K562 (cell line): ENCODE measurements around the gene CROCC2. TPM values are rescaled to one million over a fixed set of nuclear protein-coding genes. Genes with fewer than 3 reads are reported as not detected.

Experiments
- ATAC-seq: fragments of 200-7000 bp; cut with Tn5 transposase; 3 replicates; pipeline ENCODE4 v1.9.1; 2020; ENCODE audit warnings: moderate library complexity
- BruUV-seq: library from RNA; stranded (reverse); fragments of 400-500 nt; replicated peaks from 2 replicates; lab custom pipeline; 2021; lab: Mats Ljungman, UMichigan
- CTCF ChIA-PET: fragments of 300-600 bp; formaldehyde crosslinking; extraction: SDS; loops from one replicate; lab custom pipeline; 2021; ENCODE audit warnings: low intra/inter-chr PET ratio; lab: Yijun Ruan, JAX
- POLR2A ChIA-PET: fragments of 300-600, 350-650 bp; sonication (Branson Sonifier 250); formaldehyde crosslinking; extraction: SDS; loops from one replicate; lab custom pipeline; 2021; ENCODE audit warnings: antibody characterized with exemption, inconsistent platforms; lab: Yijun Ruan, JAX
- DNase-seq, 4 experiments: peaks; one replicate each; pipeline versions ENCODE4 v3.0.0 to v3.0.0-alpha.2; 2011 to 2018; ENCODE audit warnings: low spot score in 3 of 4, mixed read lengths in 3 of 4; ENCODE audit errors: extremely low read depth in 1 of 4
- FAIRE-seq: peaks from 2 replicates; lab custom pipeline; 2011; peaks lifted over from hg19 to GRCh38; lab: Jason Lieb, UNC
- H2AFZ ChIP-seq: 2 replicates; pipeline ENCODE4 v1.6.0; 2011; ENCODE audit warnings: low read depth, low read length, control low read depth, inconsistent platforms
- H3K27ac ChIP-seq: fragments of 200-600 bp; 3 replicates; pipeline ENCODE4 v1.8.0; 2011; ENCODE audit warnings: low read depth, mild to moderate bottlenecking, control low read depth, inconsistent platforms, low read length, moderate library complexity, mixed read lengths; ENCODE audit errors: extremely low read depth
- H3K27me3 ChIP-seq, 2 experiments: fragments of 300-600 bp in 1 of 2; 2 replicates in 1 of 2; 3 replicates in 1 of 2; pipeline versions ENCODE4 v1.6.0 to v1.8.0; 2011; ENCODE audit warnings: inconsistent platforms in 2 of 2, low read length in 2 of 2, mild to moderate bottlenecking in 1 of 2, mixed read lengths in 1 of 2, moderate library complexity in 1 of 2; ENCODE audit not compliant: control insufficient read depth in 2 of 2, insufficient read depth in 2 of 2
- H3K36me3 ChIP-seq: fragments of 300-600 bp; 3 replicates; pipeline ENCODE4 v1.8.0; 2011; ENCODE audit warnings: mild to moderate bottlenecking, low read length, inconsistent platforms; ENCODE audit not compliant: control insufficient read depth, insufficient read depth
- H3K4me1 ChIP-seq, 2 experiments: fragments of 200-600 bp in 1 of 2; replicated peaks in 1 of 2; 2 replicates in 1 of 2; 3 replicates in 1 of 2; pipeline versions ENCODE4 v1.5.1 to v1.8.0; 2011; ENCODE audit warnings: inconsistent platforms in 2 of 2, low read length in 2 of 2, mild to moderate bottlenecking in 1 of 2, mixed read lengths in 1 of 2, moderate library complexity in 1 of 2; ENCODE audit not compliant: control insufficient read depth in 2 of 2, insufficient read depth in 2 of 2
- H3K4me2 ChIP-seq: 2 replicates; pipeline ENCODE4 v1.6.1; 2011; ENCODE audit warnings: low read length, control low read depth, inconsistent platforms, mixed read lengths; ENCODE audit not compliant: insufficient read depth
- H3K4me3 ChIP-seq: fragments of 200-600 bp; sonication (generic), shearing (Covaris generic); 2 replicates; pipeline ENCODE4 v1.5.1; 2016; ENCODE audit warnings: control low read depth, inconsistent platforms
- H3K79me2 ChIP-seq: fragments of 200-600 bp; 3 replicates; pipeline ENCODE4 v1.8.0; 2011; ENCODE audit warnings: low read length, inconsistent platforms; ENCODE audit not compliant: control insufficient read depth, insufficient read depth
- H3K9ac ChIP-seq, 2 experiments: 2 replicates each; pipeline versions ENCODE4 v1.6.0 to v1.6.1; 2011; ENCODE audit warnings: low read depth in 2 of 2, low read length in 2 of 2, control low read depth in 1 of 2, inconsistent platforms in 1 of 2, mild to moderate bottlenecking in 1 of 2, mixed read lengths in 1 of 2; ENCODE audit not compliant: insufficient read depth in 1 of 2
- H3K9me1 ChIP-seq: one replicate; pipeline ENCODE4 v1.6.0; 2011; ENCODE audit warnings: inconsistent platforms, mild to moderate bottlenecking, low read length, moderate library complexity; ENCODE audit not compliant: control insufficient read depth, insufficient read depth
- H3K9me3 ChIP-seq: replicated peaks from 2 replicates; pipeline ENCODE4 v1.5.1; 2011; ENCODE audit warnings: low read depth, low read length, inconsistent platforms; ENCODE audit not compliant: control insufficient read depth, insufficient read depth
- H4K20me1 ChIP-seq: replicated peaks from 2 replicates; pipeline ENCODE4 v1.6.1; 2011; ENCODE audit warnings: low read length, inconsistent platforms, mixed read lengths; ENCODE audit not compliant: control insufficient read depth, insufficient read depth
- E2F1 ChIP-seq: sonication (generic); formaldehyde crosslinking; IDR thresholded peaks from 2 replicates; pipeline ENCODE4 v1.8.1; 2023; ENCODE audit warnings: mild to moderate bottlenecking, missing genetic modification reagents, moderate library complexity
- WGBS: fragments of 100-300 bp; shearing (Covaris generic); methylation state at CpG from one replicate; pipeline ENCODE4 v1.1.6; 2016; ENCODE audit warnings: low coverage, mixed read lengths; ENCODE audit not compliant: insufficient coverage; ENCODE audit errors: missing lambda C conversion rate; 5-methylcytosine and 5-hydroxymethylcytosine counted together
- in situ Hi-C: fragments of 300-500 bp; cut with MboI; formaldehyde crosslinking; loops from 4 replicates; pipeline ENCODE4 v1.15.0; 2018; ENCODE audit warnings: inconsistent platforms, mixed read lengths
- intact Hi-C: fragments of 100-400 bp; cut with micrococcal nuclease; formaldehyde crosslinking; loops from 2 replicates; pipeline ENCODE4 v1.14.2; 2022
- polyA plus RNA-seq, 8 experiments: library from polyadenylated mRNA; depleted of rRNA in 4 of 8; stranded (reverse) in 5 of 8; unstranded in 3 of 8; fragments of >200 nt; fragmentation: Nextera tagmentation in 2 of 8; fragmentation: Illumina TruSeq in 1 of 8; extraction: Ambion mirVana in 2 of 8; extraction: Trizol in 1 of 8; gene quantifications; 2 replicates each; pipeline versions ENCODE4 v1.2.1 to v1.2.3, GENCODE V29; 2011 to 2014; ENCODE audit warnings: inconsistent platforms in 1 of 8, missing spikeins in 1 of 8
- total RNA-seq, 7 experiments: library from RNA; depleted of rRNA in 6 of 7; stranded (reverse); fragments of >200 nt in 6 of 7; fragmentation: Illumina TruSeq in 2 of 7; extraction: Trizol in 2 of 7; gene quantifications; 2 replicates each; pipeline versions ENCODE4 v1.2.1 to v1.2.3, GENCODE V29; 2011 to 2021; ENCODE audit warnings: low replicate concordance in 1 of 7

CROCC2 gene
- total and polyA plus RNA-seq, 9 of the 15 experiments (the other 6 are each of a cell fraction or from before 2014, with no cell fraction given) = not detected

- DNase-seq = no peak
- no peak overlapping the region for H3K4me3 ChIP-seq
- H3K4me2 ChIP-seq = no peak overlapping the region
- H3K36me3 ChIP-seq = no peaks in the 10 kb centered on the region
- WGBS = 0% methylated on average over 9 of the region's 13 CpGs
- no peak for TF ChIP-seq E2F1 (CRISPR knock-in tag)
- no peak overlapping the region for H2AFZ ChIP-seq
- H3K79me2 ChIP-seq = no peaks in the 10 kb centered on the region
- intact Hi-C loops = no loop called here
- peaks cover 0 to 34% of the 10 kb centered on the region in 2 experiments; a peak in 3 of 5 replicates for H3K27me3 ChIP-seq
- FAIRE-seq = no peak
- no TSS peak for BruUV-seq
- H3K9me1 ChIP-seq = no peaks in the 10 kb centered on the region
- no peak overlapping the region for H3K9ac ChIP-seq
- ChIA-PET CTCF (no interaction called here), POLR2A (no interaction called here)
- no peaks in the 10 kb centered on the region for H4K20me1 ChIP-seq
- H3K27ac ChIP-seq = no peak overlapping the region
- in situ Hi-C loops = no loop called here
- ATAC-seq = no peak
- no peaks in the 10 kb centered on the region; a peak in 1 of 5 replicates for H3K4me1 ChIP-seq
- H3K9me3 ChIP-seq = no peaks in the 10 kb centered on the region
Observed at GRCh38 chr2:241017228-241017940, 111.2 kb downstream of the CROCC2 start.
